GM18868 (cell line): Measurements from ENCODE around the gene LEMD3.

Experiments
- ATAC-seq: cut with Tn5 transposase; IDR thresholded peaks from one replicate; pipeline ENCODE4 v1.9.1; 2021; ENCODE audit warnings: mild to moderate bottlenecking, moderate library complexity; ENCODE audit not compliant: unreplicated experiment

LEMD3 gene

DNA sequence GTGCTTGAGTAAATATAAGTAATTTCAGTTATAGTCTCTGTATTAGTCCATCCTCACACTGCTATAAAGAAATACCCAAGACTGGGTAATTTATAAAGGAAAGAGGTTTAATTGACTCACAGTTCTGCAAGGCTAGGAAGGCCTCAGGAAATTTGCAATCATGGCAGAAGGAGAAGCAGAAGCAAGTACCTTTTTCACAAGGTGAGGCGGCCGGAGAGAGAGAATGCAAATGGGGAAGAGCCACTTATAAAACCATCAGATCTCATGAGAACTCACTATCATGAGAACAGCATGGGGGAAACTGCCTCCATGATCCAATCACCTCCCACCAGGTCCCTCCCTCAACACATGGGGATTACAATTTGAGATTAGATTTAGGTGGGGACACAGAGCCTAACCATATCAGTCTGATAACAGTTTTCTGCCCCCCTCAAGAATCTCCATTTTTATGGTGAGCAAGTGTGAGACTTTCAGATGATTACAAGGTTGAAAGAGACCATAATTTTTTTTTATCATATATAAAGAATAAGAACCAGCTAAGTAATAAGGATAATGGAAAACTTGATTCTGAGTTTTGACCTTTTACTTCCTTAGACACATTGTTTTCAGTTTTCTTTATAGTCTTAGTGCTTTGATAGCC lies 35.6 kb downstream of the LEMD3 start:
- ATAC-seq = no peak

DNA sequence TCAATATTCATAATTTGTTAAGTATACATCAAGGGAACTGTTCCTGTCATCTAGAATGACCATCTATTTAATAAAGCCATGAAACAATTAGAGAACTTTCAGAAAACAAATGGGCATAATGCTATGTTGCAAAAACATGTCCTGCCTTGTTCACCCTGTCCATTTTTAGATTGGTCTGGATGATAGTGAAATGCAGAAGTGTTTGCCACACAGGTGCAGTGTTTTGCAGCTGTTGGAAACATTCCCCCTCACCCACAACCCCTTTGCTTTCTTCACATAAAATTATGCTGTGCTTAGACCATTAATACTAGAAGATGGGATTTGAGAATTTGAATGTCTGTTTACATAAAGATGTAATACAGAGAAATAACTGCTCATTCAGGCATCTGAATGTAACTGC lies 36.5 kb downstream of the LEMD3 start:
- ATAC-seq = peak; percentile 54

DNA sequence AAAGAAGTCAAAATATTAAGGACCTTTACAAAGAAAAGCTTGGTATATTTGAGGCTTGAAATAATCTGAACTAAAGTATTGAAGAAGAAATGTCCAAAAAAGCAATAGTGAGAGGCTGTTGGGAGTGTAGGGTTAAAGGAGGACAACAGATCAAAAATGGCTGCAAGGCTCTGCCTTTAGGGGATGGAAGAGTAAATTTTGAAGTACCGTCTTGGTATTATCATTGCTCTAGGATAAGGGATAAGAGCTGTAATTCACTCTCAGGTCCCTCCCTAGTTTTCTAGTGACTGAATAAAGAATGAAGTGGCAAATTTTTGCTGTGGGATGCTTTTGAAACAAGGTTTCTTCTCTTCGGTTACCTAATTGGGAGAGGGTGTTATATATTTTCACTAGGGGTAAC lies 38.7 kb downstream of the LEMD3 start:
- no peak for ATAC-seq

DNA sequence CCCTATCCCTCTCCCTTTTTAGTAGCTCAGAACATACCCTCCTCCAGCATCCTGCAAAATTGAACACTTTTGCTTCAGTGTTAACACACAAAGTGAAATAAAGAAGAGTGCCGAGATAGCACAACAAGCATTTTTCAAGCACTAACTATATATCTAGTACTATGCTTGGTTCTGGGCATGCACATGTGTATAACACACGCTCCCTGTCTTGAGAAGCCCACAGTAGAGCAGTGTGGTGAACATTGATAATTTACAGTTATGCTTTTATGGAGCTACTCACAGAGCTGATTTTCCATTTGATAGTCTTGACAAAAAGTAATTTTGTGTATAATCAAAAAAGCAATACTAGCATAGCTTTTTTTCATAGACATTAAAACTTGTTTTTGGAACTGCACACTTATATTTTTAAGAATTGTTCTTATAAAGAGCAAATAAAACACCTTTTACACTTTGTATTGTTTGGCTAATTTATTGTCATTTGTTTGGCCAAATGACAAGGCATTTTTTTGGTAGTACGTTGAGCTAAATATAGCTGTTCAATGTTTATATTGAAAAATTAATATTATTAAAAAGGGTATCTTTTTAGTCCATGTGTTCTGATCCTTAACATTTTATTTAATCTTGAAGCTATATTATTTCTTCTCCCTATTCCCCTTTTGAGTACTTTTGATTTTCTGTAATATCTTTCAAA lies 39.7 kb downstream of the LEMD3 start:
- no peak for ATAC-seq

DNA sequence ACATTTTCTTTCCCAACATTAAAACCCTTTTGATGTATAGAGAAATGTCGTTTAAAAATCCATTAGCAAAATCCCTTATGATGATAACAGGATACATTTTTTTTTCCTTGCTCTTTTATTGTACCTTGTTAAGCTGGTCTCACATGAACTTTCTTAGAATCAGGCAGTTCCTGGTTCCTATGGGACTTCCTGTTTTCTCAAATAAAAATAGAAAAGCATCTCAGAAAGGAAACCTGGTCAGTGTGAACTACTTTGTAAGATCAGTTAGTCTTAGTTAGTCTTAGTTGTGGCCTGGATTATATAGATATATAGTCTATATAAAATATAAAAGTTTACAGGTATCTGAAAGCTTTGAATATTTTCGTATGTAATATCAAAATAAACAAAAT lies 40.3 kb downstream of the LEMD3 start:
- ATAC-seq = peak; percentile 77

DNA sequence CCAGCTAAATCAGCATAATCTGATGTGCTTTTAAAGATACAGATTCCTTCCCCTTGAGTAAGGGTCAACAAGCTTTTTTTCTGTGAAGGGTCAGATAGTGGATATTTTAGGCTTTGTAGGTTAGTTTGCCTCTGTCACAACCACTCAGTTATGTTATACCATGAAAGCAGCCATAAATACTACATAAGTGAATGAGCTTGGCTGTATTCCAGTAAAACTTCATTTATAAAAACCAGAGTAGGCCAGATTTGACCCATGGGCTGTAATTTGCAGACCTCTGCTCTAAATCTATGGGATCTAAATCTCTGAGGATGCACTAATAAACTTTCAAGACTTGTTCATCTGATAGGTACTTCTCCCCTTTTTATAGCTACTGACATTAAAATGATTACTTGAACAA lies 47.7 kb downstream of the LEMD3 start:
- ATAC-seq = no peak

DNA sequence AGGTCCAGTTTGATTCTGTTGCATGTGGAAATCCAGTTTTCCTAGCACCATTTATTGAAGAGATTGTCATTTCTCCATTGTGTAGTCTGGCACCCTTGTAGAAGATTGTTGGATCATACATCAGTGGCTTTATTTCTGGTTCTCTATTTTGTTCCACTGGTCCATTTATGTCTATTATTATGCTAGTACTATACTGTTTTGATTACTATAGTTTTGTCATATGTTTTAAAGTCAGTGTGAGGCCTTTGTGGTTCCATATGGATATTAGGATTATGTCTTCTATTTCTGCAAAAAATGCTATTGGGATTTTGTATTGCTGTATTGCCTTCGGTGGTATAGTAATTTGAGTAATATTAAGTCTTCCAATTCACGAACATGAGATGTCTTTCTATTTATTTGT lies 51.4 kb downstream of the LEMD3 start:
- ATAC-seq = no peak

DNA sequence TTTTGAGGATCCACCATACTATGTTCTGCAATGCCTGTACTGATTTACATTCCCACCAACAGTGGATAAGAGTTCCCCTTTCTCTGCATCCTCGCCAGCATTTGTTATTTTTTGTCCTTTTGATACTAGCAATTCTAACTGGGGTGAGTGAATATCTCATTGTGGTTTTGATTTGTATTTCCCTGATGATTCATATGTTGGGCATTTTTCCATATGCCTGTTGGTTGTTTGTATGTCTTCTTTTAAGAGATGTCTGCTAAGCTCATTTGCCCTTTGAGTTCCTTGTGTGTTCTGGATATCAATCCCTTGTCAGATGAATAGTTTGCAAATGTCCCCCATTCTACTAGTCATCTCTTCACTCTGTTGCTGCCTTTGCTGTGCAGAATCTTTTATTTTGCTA lies 60.1 kb downstream of the LEMD3 start:
- no peak for ATAC-seq

DNA sequence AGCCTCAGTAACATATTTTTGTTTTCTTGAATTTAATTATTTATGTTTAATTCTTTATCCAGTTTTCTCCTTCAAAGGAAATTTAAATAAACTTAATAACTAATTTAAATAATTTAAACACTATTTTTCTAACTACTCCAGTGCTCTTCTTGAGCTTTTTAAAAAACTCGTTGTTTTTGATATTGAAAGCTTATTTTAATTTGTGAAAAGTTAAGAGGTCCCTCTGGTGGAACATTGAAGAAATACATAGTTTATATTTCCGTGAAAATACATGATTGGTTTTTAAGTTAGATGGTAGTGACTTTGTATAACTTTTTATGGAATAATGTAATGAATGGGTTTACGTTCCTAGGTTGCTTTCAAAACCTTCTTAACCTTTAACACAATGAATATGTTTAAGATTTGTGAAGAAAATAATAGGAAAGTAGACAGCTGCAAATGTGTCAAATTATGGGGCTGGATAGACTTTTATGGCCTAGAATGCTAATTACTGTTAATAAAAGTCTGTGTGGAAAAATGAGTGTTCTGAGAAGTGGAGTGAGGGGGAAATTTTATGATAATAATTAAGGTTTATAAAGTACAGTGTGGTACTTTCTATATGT lies 63.2 kb downstream of the LEMD3 start:
- no peak for ATAC-seq

DNA sequence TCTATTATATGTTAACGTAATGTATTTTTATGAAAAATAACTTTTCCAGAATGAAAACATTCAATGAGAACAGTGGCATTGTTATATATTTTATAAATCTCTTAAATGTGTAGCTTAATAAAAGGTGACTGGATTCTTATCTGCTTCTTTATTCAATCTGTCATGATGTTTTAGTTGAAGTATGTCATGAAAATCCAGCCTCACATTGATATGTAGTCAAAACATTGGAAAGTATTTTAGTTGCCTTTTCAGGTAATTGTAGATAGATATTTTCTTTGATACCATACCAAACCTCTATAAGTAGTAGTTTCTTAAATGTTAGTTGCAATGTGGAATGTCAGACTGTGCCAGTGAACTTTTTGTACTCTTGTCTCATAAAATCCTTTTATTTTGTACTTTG lies 67.8 kb downstream of the LEMD3 start:
- no peak for ATAC-seq

DNA sequence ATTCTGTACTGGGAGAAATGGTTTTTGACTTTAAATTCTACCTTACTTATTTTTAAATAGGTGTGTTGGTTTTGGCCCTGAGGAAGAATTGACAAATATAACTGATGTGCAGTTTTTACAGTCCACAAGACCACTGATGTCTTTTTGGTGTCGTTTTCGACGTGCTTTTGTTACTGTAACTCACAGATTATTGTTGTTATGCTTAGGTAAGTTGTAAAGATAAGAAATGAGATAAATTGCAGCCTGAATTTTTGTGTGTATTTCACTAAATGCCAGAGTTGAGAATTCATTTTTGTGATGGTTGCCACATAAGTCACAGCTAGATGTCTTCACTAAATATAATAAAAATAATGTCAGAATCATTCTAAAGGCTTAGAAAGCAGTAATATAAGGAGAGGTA lies 69.2 kb downstream of the LEMD3 start:
- ATAC-seq = no peak

DNA sequence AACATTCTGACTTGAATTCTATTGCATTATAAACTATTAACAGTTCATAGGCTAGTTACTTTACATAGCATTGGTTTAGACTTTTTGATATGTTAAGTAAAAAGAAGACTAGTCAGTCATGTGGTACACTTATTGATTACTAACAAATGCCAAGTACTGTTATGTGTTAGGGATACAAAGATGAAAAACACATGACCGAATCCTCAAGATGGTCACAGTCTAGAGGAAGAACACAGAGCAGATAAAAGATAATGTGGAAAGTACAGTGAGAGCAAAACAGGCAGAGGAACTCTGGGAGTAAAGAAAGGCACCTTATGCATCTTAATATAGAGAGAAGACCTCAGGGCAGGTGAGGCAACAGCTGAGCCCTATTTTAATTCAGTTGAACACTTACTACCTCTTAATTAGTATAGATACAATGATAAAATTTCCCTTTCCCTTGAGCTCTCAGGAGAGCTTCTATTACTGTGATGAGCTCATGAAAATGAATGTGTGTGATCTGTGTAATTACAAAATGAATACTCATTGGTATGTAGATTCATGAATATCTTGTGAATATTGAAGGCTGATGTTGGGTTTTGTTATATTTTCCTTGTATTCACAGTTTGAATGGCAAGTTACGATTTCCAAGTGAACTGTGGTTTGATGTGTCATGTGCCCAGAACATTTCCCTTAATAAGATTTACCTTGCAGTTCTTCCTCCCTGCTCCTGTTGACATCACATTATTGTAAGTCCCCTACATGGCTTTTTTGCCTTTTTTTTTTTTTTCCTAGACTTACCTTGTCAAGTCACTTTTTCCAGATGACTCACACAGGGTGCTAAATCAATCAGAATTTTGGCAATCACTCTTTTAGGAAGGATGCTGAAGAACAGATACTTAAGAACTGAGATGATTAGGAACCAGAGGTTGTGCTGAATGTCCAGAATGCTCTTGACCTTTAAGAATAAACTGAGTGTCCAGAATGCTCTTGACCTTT lies 79.6 kb downstream of the LEMD3 start:
- ATAC-seq = no peak

DNA sequence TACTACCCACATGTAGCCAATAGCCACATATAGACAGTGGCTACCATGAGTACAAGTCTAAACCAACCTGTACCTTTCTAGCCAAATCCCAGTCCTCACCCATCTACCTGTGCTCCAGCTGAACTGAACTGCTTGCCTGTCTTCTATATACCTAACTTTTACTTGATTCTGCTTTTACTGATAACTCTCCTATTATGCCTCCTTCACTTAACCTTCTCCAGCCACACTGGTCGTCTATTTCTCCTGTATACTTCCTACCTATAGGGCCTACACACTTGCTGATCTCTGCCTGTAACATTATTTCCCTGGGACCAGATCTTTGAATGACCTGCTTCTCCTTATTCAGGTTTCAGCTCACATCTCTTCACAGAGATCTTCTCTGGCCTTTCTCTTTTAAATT lies 83.1 kb downstream of the LEMD3 start:
- no peak for ATAC-seq

DNA sequence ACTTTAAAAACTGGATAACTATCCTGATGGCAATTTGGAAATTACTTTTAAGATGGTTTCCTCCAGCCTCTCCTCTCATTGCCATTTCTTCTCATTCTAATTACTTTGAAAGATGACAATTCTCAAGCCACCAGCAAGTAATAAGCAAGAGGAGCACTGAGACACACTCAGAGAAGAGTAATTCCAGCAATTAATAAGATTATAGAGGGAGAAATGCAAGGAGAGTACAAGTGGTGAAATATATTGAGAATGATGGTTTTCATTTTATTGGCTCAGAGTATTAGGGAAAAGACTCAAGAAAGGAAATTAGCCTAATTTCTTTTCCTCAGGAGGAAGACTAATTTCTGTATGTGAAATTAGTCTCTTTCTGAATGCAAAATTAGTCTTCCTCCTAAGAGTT lies 88.6 kb downstream of the LEMD3 start:
- ATAC-seq = no peak

DNA sequence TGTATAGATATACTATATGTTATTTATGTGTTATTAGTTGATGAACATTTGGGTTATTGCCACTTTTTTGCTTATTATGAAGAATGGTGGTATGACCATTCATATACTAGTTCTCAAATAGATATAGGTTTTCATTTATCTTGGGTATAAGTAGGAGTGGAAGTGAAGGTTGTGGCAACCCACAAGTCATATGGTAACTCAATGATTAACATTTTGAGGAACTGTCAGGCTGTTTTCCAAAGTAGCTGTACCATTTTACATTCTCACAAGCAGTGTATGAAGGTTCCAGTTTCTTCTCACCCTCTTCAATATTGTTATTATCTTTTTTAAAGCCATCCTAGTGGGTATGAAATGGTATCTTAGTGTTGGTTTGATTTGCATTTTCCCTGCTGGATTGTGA lies 90.1 kb downstream of the LEMD3 start:
- ATAC-seq = no peak

DNA sequence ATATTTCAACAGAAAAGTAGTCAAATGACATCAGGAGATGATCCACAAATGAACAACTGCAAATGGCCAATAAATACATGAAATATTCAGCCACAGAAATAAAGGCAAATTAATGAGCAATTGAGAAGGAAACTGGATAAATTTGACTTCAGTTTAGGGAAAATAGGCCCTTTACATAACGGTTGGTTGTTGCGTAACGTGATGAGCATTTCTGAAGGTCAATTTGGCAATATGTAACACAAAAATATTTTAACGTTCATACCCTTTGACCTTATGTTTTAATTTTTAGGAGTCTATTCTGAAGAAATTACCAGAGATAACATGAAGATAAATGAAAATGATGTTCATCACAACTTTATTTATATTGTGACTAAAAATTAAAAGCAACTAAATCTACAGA lies 94.4 kb downstream of the LEMD3 start:
- no peak for ATAC-seq

DNA sequence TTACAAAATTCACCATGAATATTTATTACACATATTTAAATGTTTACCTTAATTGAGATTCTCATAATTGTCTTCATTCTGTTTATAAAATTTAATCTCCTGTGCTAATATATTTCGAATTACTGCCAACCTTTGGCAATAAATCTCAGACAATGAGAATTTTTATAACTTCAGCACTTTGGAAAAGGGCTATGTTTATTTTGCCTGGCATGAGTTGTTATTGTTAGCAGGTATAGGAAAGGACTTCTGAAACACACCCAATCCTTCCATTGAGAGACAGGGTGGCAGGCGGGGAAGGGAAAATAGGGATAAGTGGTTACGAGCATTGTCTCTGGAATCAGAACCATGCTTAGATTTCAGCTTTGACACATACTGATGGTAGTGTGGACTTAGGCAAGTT lies 97.0 kb downstream of the LEMD3 start:
- no peak for ATAC-seq

DNA sequence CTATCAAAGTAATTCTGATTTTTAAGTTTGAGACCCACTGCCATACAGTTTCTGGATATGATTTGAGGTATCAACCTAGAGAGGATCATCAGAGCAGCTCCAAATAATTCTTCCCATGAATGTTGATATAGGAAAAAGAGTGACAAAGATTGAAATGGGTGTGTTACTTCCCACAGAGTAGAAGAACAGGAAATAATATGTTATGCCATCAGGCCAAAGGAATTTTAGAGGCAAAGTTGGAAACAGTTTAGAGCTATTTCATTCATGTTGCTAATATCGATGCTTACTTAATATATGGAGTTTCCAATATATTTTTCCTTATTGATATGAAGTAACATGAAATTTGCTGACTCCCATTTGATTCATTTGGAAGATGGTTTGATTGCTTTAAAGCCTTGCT lies 100.2 kb downstream of the LEMD3 start:
- ATAC-seq = no peak

DNA sequence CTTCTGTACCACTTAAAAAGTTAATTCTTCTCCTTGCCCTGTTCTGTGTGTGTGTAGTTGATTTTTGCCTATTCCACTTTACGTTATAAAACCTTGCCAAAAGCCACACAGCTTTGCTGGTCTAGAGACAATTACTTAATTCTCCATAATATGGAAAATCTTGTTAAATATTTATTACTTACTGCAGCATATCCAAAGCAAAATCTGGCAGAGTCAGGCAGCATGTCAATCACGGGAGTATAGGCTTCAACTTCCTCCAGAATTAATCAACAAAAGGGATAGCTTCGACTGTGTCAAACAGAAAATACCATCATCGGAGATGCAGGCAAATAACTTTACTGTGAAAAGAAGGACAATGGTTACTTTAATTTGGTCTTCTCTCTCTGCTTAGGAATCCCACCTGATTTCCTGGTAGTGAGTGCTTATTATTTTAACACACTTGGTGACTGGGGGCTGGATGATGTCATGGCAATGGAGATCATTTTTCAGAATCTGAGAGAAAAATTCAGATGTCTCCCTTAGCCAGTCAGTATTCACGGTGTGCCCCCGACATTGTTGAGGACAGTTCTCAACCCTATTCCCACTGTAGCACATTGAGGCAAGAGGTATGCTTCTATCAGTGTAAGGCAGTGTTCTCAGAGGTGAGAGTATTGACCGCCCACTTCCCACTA lies 105.4 kb downstream of the LEMD3 start:
- ATAC-seq = no peak

DNA sequence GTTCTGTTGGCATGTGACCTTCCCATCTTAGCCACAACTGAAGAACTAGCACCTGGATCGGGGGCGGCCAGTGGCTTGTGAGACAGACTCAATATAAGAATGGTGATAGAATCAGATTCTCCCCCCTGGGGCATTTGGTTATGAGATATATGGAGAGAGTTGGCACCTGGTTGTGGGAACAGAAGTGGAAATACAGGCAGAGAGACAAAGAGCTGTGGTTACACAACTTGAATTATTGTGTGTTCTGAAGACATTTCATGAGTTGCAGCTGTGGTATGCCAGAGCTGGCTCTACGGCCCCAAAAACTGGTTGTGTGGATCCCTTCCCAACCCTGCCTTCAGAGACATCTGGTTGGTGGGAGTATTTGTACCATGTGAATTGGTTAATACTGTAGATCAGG lies 106.2 kb downstream of the LEMD3 start:
- no peak for ATAC-seq
